ENCODE measurements around the gene NAALADL2. TPM values are rescaled to one million over a fixed set of nuclear protein-coding genes. Genes with fewer than 3 reads are reported as not detected.

The NAALADL2 gene
- total and polyA plus RNA-seq, 2 donors (not counting 1 experiment from before 2014, with no cell fraction given): not detected

DNA sequence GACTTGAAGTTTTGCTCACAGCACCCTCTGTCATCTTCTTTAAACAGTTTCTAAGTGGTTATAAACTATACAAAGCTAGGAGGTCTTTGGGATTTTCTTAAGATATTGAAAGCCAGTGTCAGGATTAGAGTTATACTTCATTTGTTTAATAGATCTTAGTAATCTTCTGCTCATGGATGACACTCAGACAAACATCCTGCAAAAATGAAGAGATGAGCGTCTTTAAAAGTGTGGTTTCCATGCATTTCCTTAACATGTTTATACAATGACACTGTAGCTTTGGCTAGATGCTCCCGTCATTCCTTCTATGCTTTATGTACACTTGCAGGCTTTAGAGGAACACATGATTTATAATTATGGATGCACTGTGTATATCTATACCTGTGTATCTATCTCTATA, 182.2 kb downstream of the NAALADL2 start:
- Histone ChIP-seq H3K4me1 (ENCODE audit: control insufficient read depth in 2 of 2, insufficient read depth in 2 of 2, low read length in 2 of 2) (no peaks in the 10 kb centered on the region), H4K20me1 (ENCODE audit: control insufficient read depth, insufficient read depth, low read length, poor library complexity, severe bottlenecking) (no peaks in the 10 kb centered on the region), H3K36me3 (replicated peaks in 1 of 2; ENCODE audit: control extremely low read depth in 1 of 2, control insufficient read depth in 1 of 2, extremely low read depth in 1 of 2, insufficient read depth in 2 of 2, low read length in 1 of 2) (no peaks in the 10 kb centered on the region), H3K27ac (ENCODE audit: low read length in 2 of 2) (no peak overlapping the region), H3K27me3 (replicated peaks in 1 of 4; ENCODE audit: control extremely low read depth in 1 of 4, control insufficient read depth in 3 of 4, insufficient read depth in 4 of 4, low read length in 3 of 4) (no peaks in the 10 kb centered on the region), H3K9ac (ENCODE audit: low read length) (no peak overlapping the region), H3K4me3 (ENCODE audit: control extremely low read depth in 1 of 5, extremely low read depth in 1 of 5, insufficient read depth in 1 of 5, low read depth in 2 of 5, low read length in 4 of 5) (no peak overlapping the region), H3K4me2 (replicated peaks; ENCODE audit: low read depth, low read length, poor library complexity, severe bottlenecking) (no peak overlapping the region), H2AFZ (ENCODE audit: insufficient read depth, low read depth, low read length, poor library complexity, severe bottlenecking) (no peak overlapping the region), H3K79me2 (ENCODE audit: control insufficient read depth, insufficient read depth, low read length) (no peaks in the 10 kb centered on the region), H3K9me3 (ENCODE audit: control extremely low read depth in 1 of 3, control insufficient read depth in 2 of 3, insufficient read depth in 1 of 3, low read length in 2 of 3) (peaks cover 0 to 4% (median 0%) of the 10 kb centered on the region in 3 donors)
- TF ChIP-seq, protein P1, sequence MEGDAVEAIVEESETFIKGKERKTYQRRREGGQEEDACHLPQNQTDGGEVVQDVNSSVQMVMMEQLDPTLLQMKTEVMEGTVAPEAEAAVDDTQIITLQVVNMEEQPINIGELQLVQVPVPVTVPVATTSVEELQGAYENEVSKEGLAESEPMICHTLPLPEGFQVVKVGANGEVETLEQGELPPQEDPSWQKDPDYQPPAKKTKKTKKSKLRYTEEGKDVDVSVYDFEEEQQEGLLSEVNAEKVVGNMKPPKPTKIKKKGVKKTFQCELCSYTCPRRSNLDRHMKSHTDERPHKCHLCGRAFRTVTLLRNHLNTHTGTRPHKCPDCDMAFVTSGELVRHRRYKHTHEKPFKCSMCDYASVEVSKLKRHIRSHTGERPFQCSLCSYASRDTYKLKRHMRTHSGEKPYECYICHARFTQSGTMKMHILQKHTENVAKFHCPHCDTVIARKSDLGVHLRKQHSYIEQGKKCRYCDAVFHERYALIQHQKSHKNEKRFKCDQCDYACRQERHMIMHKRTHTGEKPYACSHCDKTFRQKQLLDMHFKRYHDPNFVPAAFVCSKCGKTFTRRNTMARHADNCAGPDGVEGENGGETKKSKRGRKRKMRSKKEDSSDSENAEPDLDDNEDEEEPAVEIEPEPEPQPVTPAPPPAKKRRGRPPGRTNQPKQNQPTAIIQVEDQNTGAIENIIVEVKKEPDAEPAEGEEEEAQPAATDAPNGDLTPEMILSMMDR (IDR thresholded peaks at IDR 0.05): no peak
- TF ChIP-seq EZH2 (IDR thresholded peaks at IDR 0.05; ENCODE audit: borderline replicate concordance, insufficient read depth, low read depth, low read length, poor library complexity, severe bottlenecking): no peak
- no peak overlapping the region for H3K27ac Mint-ChIP-seq
- H3K4me3 Mint-ChIP-seq: no peak overlapping the region
- H3K9me3 Mint-ChIP-seq (ENCODE audit: insufficient read depth): peaks cover 2% of the 10 kb centered on the region
- CTCF ChIA-PET: no interaction called here
- no peaks in the 10 kb centered on the region for H3K4me1 Mint-ChIP-seq
- ATAC-seq (ENCODE audit: low read depth) (no peak), DNase-seq (no peak)
- intact Hi-C loops (cut with micrococcal nuclease): no loop called here
- no CpG with 5 or more reads among the region's 2 CpGs for WGBS (ENCODE audit: insufficient coverage)
- POLR2A ChIA-PET: no interaction called here
- no peaks in the 10 kb centered on the region for H3K27me3 Mint-ChIP-seq

DNA sequence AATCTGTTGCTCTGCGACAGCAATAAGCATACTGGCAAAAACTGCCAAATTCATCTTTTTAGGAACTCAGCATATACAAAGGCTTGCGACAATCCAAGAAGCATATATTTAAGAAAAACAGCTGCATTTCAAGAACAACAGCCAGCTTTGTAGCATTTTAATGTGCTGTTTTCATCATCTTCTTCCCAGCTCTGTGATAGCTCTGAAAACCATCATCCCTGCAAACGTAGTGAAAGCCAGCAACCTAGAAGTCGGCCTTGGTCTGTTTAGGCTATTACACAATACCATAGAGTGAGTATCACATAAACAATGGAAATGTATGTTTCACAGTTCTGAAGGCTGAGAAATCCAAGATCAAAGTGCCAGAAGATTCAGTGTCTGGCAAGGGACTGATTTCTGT, 187.5 kb downstream of the NAALADL2 start:
- no peak for TF ChIP-seq EZH2 (IDR thresholded peaks at IDR 0.05; ENCODE audit: borderline replicate concordance, insufficient read depth, low read depth, low read length, poor library complexity, severe bottlenecking)
- TF ChIP-seq, protein P1 (IDR thresholded peaks at IDR 0.05): no peak
- ChIA-PET POLR2A (no interaction called here), CTCF (no interaction called here)
- H3K4me1 Mint-ChIP-seq: no peaks in the 10 kb centered on the region
- H3K9me3 Mint-ChIP-seq (ENCODE audit: insufficient read depth): no peaks in the 10 kb centered on the region
- no peak for DNase-seq
- H3K4me3 Mint-ChIP-seq: no peak overlapping the region
- Histone ChIP-seq H3K79me2 (ENCODE audit: control insufficient read depth, insufficient read depth, low read length) (no peaks in the 10 kb centered on the region), H2AFZ (ENCODE audit: insufficient read depth, low read depth, low read length, poor library complexity, severe bottlenecking) (no peak overlapping the region), H3K9me3 (ENCODE audit: control extremely low read depth in 1 of 3, control insufficient read depth in 2 of 3, insufficient read depth in 1 of 3, low read length in 2 of 3) (peaks cover 0 to 5% (median 0%) of the 10 kb centered on the region in 3 donors), H4K20me1 (ENCODE audit: control insufficient read depth, insufficient read depth, low read length, poor library complexity, severe bottlenecking) (no peaks in the 10 kb centered on the region), H3K27ac (ENCODE audit: low read length in 2 of 2) (no peak overlapping the region), H3K4me3 (ENCODE audit: control extremely low read depth in 1 of 5, extremely low read depth in 1 of 5, insufficient read depth in 1 of 5, low read depth in 2 of 5, low read length in 4 of 5) (no peak overlapping the region), H3K9ac (ENCODE audit: low read length) (no peak overlapping the region), H3K27me3 (replicated peaks in 1 of 4; ENCODE audit: control extremely low read depth in 1 of 4, control insufficient read depth in 3 of 4, insufficient read depth in 4 of 4, low read length in 3 of 4) (no peaks in the 10 kb centered on the region), H3K4me1 (ENCODE audit: control insufficient read depth in 2 of 2, insufficient read depth in 2 of 2, low read length in 2 of 2) (no peaks in the 10 kb centered on the region), H3K4me2 (replicated peaks; ENCODE audit: low read depth, low read length, poor library complexity, severe bottlenecking) (no peak overlapping the region), H3K36me3 (replicated peaks in 1 of 2; ENCODE audit: control extremely low read depth in 1 of 2, control insufficient read depth in 1 of 2, extremely low read depth in 1 of 2, insufficient read depth in 2 of 2, low read length in 1 of 2) (no peaks in the 10 kb centered on the region)
- no peaks in the 10 kb centered on the region for H3K27me3 Mint-ChIP-seq
- intact Hi-C loops (cut with micrococcal nuclease): no loop called here
- no peak for ATAC-seq (ENCODE audit: low read depth)
- WGBS (ENCODE audit: insufficient coverage): 100% methylated on average over 1 of the region's 4 CpGs
- no peak overlapping the region for H3K27ac Mint-ChIP-seq

Measured in B cell (primary cell).